DOHH2 (cell line): ENCODE measurements around the gene ARHGEF12.

Experiments used
- H3F3A ChIP-seq: fragments of 200-600 bp; sonication (generic), shearing (Covaris generic); 2 replicates; pipeline ENCODE4 v1.6.0; 2016; ENCODE audit warnings: antibody characterized with exemption, mild to moderate bottlenecking; ENCODE audit not compliant: control insufficient read depth, insufficient read depth
- H3K27ac ChIP-seq: fragments of 200-600 bp; sonication (generic); 2 replicates; pipeline ENCODE4 v1.5.1; 2014; ENCODE audit warnings: low read depth, mild to moderate bottlenecking, low read length, moderate library complexity
- H3K27me3 ChIP-seq: fragments of 200-600 bp; sonication (generic); 2 replicates; pipeline ENCODE4 v1.6.1; 2014; ENCODE audit warnings: mild to moderate bottlenecking, low read length, mixed read lengths; ENCODE audit not compliant: control insufficient read depth
- H3K36me3 ChIP-seq: fragments of 200-600 bp; sonication (generic); 2 replicates; pipeline ENCODE4 v1.6.1; 2014; ENCODE audit warnings: mild to moderate bottlenecking, low read length, moderate library complexity, mixed read lengths; ENCODE audit not compliant: control insufficient read depth
- H3K4me1 ChIP-seq: fragments of 200-600 bp; sonication (generic); 2 replicates; pipeline ENCODE4 v1.6.1; 2014; ENCODE audit warnings: mild to moderate bottlenecking, low read length, mixed read lengths; ENCODE audit not compliant: control insufficient read depth
- H3K4me2 ChIP-seq: fragments of 200-600 bp; sonication (generic); 2 replicates; pipeline ENCODE4 v1.6.0; 2014; ENCODE audit warnings: mild to moderate bottlenecking, low read length, moderate library complexity
- H3K4me3 ChIP-seq: fragments of 200-600 bp; sonication (generic); 2 replicates; pipeline ENCODE4 v1.5.1; 2014; ENCODE audit warnings: mild to moderate bottlenecking, low read length, mixed read lengths
- H3K79me2 ChIP-seq: fragments of 200-600 bp; sonication (generic); 2 replicates; pipeline ENCODE4 v1.6.1; 2014; ENCODE audit warnings: mild to moderate bottlenecking, low read length, mixed read lengths; ENCODE audit not compliant: control insufficient read depth
- H3K9me2 ChIP-seq: fragments of 200-600 bp; sonication (generic); replicated peaks from 2 replicates; pipeline ENCODE4 v1.6.1; 2014; ENCODE audit warnings: mild to moderate bottlenecking, low read length, mixed read lengths; ENCODE audit not compliant: control insufficient read depth
- H3K9me3 ChIP-seq: fragments of 200-600 bp; sonication (generic); 2 replicates; pipeline ENCODE4 v1.6.1; 2014; ENCODE audit warnings: antibody characterized with exemption, low read length, mixed read lengths; ENCODE audit not compliant: control insufficient read depth, insufficient read depth
- H4K20me1 ChIP-seq: fragments of 200-600 bp; sonication (generic); 2 replicates; pipeline ENCODE4 v1.6.0; 2014; ENCODE audit warnings: low read depth, mild to moderate bottlenecking, antibody characterized with exemption, low read length, moderate library complexity; ENCODE audit not compliant: control insufficient read depth, insufficient read depth
- EZH2phosphoT487 ChIP-seq: fragments of 200-600 bp; sonication (generic); IDR thresholded peaks from 2 replicates; pipeline ENCODE4 v1.6.1; 2017; ENCODE audit warnings: borderline replicate concordance, mild to moderate bottlenecking, antibody characterized with exemption, low read length, moderate library complexity, mixed read lengths
- TF ChIP-seq, protein P1 (sequence below): fragments of 200-600 bp; sonication (generic); IDR thresholded peaks from one replicate; pipeline ENCODE4 v1.5.1; 2014; ENCODE audit warnings: antibody characterized with exemption, mild to moderate bottlenecking, low read depth, low read length; ENCODE audit not compliant: poor library complexity, severe bottlenecking

ARHGEF12 gene

GRCh38 chr11:120524536-120525085 lies 188.4 kb downstream of the ARHGEF12 start:
- Histone ChIP-seq H3K27ac (no peak overlapping the region), H3K4me1 (no peaks in the 10 kb centered on the region), H3F3A (no peaks in the 10 kb centered on the region), H4K20me1 (no peaks in the 10 kb centered on the region), H3K4me2 (no peak overlapping the region), H3K79me2 (no peaks in the 10 kb centered on the region), H3K9me3 (no peaks in the 10 kb centered on the region), H3K36me3 (no peaks in the 10 kb centered on the region), H3K4me3 (no peak overlapping the region), H3K9me2 (no peaks in the 10 kb centered on the region), H3K27me3 (no peaks in the 10 kb centered on the region)
- TF ChIP-seq EZH2phosphoT487, result no peak
- TF ChIP-seq, protein P1, sequence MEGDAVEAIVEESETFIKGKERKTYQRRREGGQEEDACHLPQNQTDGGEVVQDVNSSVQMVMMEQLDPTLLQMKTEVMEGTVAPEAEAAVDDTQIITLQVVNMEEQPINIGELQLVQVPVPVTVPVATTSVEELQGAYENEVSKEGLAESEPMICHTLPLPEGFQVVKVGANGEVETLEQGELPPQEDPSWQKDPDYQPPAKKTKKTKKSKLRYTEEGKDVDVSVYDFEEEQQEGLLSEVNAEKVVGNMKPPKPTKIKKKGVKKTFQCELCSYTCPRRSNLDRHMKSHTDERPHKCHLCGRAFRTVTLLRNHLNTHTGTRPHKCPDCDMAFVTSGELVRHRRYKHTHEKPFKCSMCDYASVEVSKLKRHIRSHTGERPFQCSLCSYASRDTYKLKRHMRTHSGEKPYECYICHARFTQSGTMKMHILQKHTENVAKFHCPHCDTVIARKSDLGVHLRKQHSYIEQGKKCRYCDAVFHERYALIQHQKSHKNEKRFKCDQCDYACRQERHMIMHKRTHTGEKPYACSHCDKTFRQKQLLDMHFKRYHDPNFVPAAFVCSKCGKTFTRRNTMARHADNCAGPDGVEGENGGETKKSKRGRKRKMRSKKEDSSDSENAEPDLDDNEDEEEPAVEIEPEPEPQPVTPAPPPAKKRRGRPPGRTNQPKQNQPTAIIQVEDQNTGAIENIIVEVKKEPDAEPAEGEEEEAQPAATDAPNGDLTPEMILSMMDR, result no peak

DNA sequence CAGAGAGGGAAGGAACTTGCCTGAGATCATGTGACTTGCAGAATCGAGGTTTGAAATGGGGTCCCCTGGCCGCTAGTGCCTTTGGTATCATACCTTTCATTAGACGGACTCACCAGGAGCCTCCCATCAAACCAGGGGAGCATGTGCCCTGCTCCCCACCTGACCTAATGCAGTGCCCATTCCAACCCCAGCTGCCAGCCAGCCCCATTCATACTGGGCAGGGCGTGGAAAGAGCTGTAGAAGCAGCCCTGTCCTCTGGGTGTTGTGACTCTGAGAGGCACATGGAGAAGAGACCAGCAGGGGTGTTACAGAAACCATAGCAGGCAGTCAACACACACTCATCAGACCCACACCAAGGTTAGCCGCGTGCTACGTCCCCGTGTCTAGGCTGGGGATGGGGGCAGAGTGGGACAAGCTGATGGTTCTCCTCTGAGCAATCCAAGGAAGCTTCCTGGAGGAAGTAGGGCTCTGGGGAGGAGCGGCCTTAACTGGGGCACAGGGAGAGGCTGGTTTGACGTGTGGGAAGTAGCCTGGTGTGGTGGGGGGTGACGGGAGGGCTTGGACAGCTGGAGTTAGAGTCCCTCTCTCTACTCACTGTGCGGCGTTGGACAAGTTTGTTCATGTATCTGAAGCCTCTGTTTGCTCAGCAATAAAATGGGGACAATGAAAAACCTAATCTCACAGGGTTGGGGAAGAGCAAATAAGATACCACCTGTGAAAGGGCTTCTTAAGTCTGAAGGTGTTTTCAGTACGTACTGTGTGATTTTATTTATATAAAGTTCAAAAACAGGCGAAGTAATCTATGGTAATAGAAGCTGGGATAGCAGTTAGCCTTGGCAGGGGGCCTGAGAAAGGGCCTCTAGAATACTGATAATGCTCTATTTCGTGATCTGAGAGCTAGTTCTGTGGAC lies 189.3 kb downstream of the ARHGEF12 start:
- Histone ChIP-seq H3K9me2 (no peaks in the 10 kb centered on the region), H3K9me3 (no peaks in the 10 kb centered on the region), H3K79me2 (no peaks in the 10 kb centered on the region), H3K36me3 (no peaks in the 10 kb centered on the region), H3F3A (no peaks in the 10 kb centered on the region), H4K20me1 (no peaks in the 10 kb centered on the region), H3K4me2 (no peak overlapping the region), H3K27me3 (no peaks in the 10 kb centered on the region), H3K27ac (no peak overlapping the region), H3K4me3 (no peak overlapping the region), H3K4me1 (no peaks in the 10 kb centered on the region)
- no peak for TF ChIP-seq EZH2phosphoT487
- TF ChIP-seq, protein P1, result no peak

GRCh38 chr11:120526241-120526640 lies 190.0 kb downstream of the ARHGEF12 start:
- TF ChIP-seq, protein P1, result no peak
- no peak for TF ChIP-seq EZH2phosphoT487
- Histone ChIP-seq H3K27ac (no peak overlapping the region), H3F3A (no peaks in the 10 kb centered on the region), H3K79me2 (no peaks in the 10 kb centered on the region), H3K4me3 (no peak overlapping the region), H3K9me3 (no peaks in the 10 kb centered on the region), H3K9me2 (no peaks in the 10 kb centered on the region), H4K20me1 (no peaks in the 10 kb centered on the region), H3K36me3 (no peaks in the 10 kb centered on the region), H3K27me3 (no peaks in the 10 kb centered on the region), H3K4me1 (no peaks in the 10 kb centered on the region), H3K4me2 (no peak overlapping the region)
